Lower leg skin (tissue), 3 donors: ENCODE data around the gene ARIH1.
"Not testable (repeated sequence)": the region's sequence is repeated elsewhere in the genome, so short reads cannot be mapped to it uniquely, and the experiment has no call there.

Experiments
- POLR2A ChIP-seq, 2 donors: fragments of 450-650 bp; IDR thresholded peaks; one replicate each; pipeline ENCODE4 v1.6.1; 2016 to 2017; ENCODE audit warnings: antibody characterized with exemption in 2 of 2, mild to moderate bottlenecking in 1 of 2, moderate library complexity in 1 of 2
- TF ChIP-seq, protein P1 (sequence below), 3 donors: fragments of 450-650 bp; IDR thresholded peaks; one replicate each; pipeline ENCODE4 v1.5.1; 2016; ENCODE audit warnings: antibody characterized with exemption in 3 of 3, mild to moderate bottlenecking in 3 of 3, moderate library complexity in 2 of 3

DNA sequence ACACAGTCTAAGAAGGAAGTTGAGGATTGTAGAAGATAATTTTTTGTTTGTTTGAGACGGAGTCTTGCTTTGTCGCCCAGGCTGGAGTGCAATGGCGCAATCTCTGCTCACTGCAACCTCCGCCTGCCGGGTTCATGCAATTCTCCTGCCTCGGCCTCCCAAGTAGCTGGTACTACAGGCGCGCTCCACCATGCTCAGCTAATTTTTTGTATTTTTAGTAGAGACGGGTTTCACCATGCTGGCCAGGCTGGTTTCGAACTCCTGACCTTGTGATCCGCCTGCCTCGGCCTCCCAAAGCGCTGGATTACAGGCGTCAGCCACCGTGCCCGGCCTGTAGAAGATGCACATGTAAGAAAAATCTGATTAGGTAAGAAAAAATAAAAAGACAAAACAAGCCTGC is 2.2 kb downstream of the ARIH1 start:
- TF ChIP-seq, protein P1, sequence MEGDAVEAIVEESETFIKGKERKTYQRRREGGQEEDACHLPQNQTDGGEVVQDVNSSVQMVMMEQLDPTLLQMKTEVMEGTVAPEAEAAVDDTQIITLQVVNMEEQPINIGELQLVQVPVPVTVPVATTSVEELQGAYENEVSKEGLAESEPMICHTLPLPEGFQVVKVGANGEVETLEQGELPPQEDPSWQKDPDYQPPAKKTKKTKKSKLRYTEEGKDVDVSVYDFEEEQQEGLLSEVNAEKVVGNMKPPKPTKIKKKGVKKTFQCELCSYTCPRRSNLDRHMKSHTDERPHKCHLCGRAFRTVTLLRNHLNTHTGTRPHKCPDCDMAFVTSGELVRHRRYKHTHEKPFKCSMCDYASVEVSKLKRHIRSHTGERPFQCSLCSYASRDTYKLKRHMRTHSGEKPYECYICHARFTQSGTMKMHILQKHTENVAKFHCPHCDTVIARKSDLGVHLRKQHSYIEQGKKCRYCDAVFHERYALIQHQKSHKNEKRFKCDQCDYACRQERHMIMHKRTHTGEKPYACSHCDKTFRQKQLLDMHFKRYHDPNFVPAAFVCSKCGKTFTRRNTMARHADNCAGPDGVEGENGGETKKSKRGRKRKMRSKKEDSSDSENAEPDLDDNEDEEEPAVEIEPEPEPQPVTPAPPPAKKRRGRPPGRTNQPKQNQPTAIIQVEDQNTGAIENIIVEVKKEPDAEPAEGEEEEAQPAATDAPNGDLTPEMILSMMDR (IDR thresholded peaks at IDR 0.05) = not testable (repeated sequence)
- TF ChIP-seq POLR2A (IDR thresholded peaks at IDR 0.05) = not testable (repeated sequence)
